Natural killer cell (primary cell): Measurements from ENCODE around the gene LRP6. TPM values are rescaled to one million over a fixed set of nuclear protein-coding genes. Genes with fewer than 3 reads are reported as not detected.

ENCODE experiments used
- ATAC-seq, 3 donors: fragments of 150-1000 bp in 2 of 3; fragments of 200-7000 bp in 1 of 3; cut with Tn5 transposase; 1 replicate in 1 of 3; 2 replicates in 2 of 3; pipeline ENCODE4 v1.10.0; 2021; ENCODE audit warnings: mild to moderate bottlenecking in 2 of 3, moderate library complexity in 2 of 3
- DNase-seq, 2 donors: peaks; one replicate each; pipeline versions ENCODE4 v3.0.0 to v3.0.0-alpha.2; 2013 to 2021; ENCODE audit warnings: mixed read lengths in 1 of 2
- H3K27ac ChIP-seq: one replicate; pipeline ENCODE4 v1.5.1; 2013; ENCODE audit warnings: mild to moderate bottlenecking, low read length
- H3K27me3 ChIP-seq: one replicate; pipeline ENCODE4 v1.6.1; 2013; ENCODE audit warnings: low read length; ENCODE audit not compliant: control insufficient read depth, insufficient read depth
- H3K36me3 ChIP-seq: one replicate; pipeline ENCODE4 v1.6.1; 2013; ENCODE audit warnings: low read length; ENCODE audit not compliant: control insufficient read depth, insufficient read depth
- H3K4me1 ChIP-seq: one replicate; pipeline ENCODE4 v1.6.1; 2013; ENCODE audit warnings: low read length; ENCODE audit not compliant: control insufficient read depth, insufficient read depth
- H3K4me3 ChIP-seq: one replicate; pipeline ENCODE4 v1.5.1; 2013; ENCODE audit warnings: low read length
- H3K9me3 ChIP-seq: one replicate; pipeline ENCODE4 v1.6.1; 2013; ENCODE audit warnings: low read length; ENCODE audit not compliant: control insufficient read depth, insufficient read depth
- H3K27ac Mint-ChIP-seq, 2 donors: one replicate each; pipeline ENCODE4 v1.8.0; 2022; ENCODE audit warnings: mild to moderate bottlenecking in 2 of 2, mixed read lengths in 2 of 2, moderate library complexity in 1 of 2
- H3K27me3 Mint-ChIP-seq, 2 donors: one replicate each; pipeline ENCODE4 v1.8.0; 2022; ENCODE audit warnings: low read depth in 2 of 2, mixed read lengths in 2 of 2
- H3K36me3 Mint-ChIP-seq: one replicate; pipeline ENCODE4 v1.8.0; 2022; ENCODE audit warnings: mixed read lengths
- H3K4me1 Mint-ChIP-seq, 2 donors: one replicate each; pipeline ENCODE4 v1.8.0; 2022; ENCODE audit warnings: mixed read lengths in 2 of 2
- H3K4me3 Mint-ChIP-seq: one replicate; pipeline ENCODE4 v1.8.0; 2022; ENCODE audit warnings: mild to moderate bottlenecking, moderate library complexity, mixed read lengths
- H3K9me3 Mint-ChIP-seq, 2 donors: one replicate each; pipeline ENCODE4 v1.8.0; 2022; ENCODE audit warnings: mixed read lengths in 2 of 2
- WGBS: methylation state at CpG from one replicate; pipeline ENCODE4 v1.1.7; 2013; ENCODE audit warnings: missing lambda C conversion rate; ENCODE audit not compliant: insufficient coverage; 5-methylcytosine and 5-hydroxymethylcytosine counted together
- intact Hi-C: fragments of 100-400 bp; cut with micrococcal nuclease; formaldehyde crosslinking; loops from one replicate; pipeline ENCODE4 v1.14.2; 2022
- total RNA-seq, 4 donors: library from RNA; stranded (reverse); fragments of 120-200 nt in 1 of 4; gene quantifications; one replicate each; pipeline versions ENCODE4 v1.2.3 to v1.2.4, GENCODE V29; 2013 to 2022
- TF ChIP-seq, protein P1 (sequence below): fragments of 200-600 bp; IDR thresholded peaks from one replicate; pipeline ENCODE4 v1.8.0; 2022; ENCODE audit warnings: antibody characterized with exemption

The LRP6 gene
- total RNA-seq, 3 donors from 2014 or later (not counting 1 experiment from before 2014, with no cell fraction given) = 0.05 to 0.33 TPM; not detected in 1

DNA sequence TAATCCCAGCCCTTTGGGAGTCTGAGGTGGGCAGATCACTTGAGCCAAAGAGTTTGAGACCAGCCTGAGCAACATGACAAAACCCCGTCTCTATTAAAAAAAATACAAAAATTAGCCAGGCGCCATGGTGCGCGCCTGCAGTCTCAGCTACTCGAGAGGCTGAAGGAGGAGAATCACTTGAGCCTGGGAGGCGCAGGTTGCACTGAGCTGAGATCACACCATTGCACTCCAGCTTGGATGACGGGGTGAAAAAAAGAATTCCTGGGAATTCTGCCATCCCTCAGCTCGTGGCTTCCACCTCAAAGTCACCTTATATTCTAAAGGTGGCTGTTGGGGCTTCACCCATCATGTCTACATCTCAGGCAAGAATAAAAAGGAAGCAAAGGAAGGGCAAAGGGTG is 183.2 kb downstream of the LRP6 start:
- Histone ChIP-seq H3K27me3 (no peaks in the 10 kb centered on the region), H3K9me3 (no peaks in the 10 kb centered on the region), H3K4me1 (no peaks in the 10 kb centered on the region), H3K27ac (no peak overlapping the region), H3K36me3 (no peaks in the 10 kb centered on the region), H3K4me3 (no peak overlapping the region)
- WGBS = 71% methylated on average over 8 of the region's 8 CpGs
- Mint-ChIP-seq H3K27ac (no peak overlapping the region), H3K4me3 (no peak overlapping the region), H3K9me3 (no peaks in the 10 kb centered on the region), H3K36me3 (no peaks in the 10 kb centered on the region), H3K27me3 (peaks cover 14 to 16% of the 10 kb centered on the region in 2 donors), H3K4me1 (no peaks in the 10 kb centered on the region)
- TF ChIP-seq, protein P1, sequence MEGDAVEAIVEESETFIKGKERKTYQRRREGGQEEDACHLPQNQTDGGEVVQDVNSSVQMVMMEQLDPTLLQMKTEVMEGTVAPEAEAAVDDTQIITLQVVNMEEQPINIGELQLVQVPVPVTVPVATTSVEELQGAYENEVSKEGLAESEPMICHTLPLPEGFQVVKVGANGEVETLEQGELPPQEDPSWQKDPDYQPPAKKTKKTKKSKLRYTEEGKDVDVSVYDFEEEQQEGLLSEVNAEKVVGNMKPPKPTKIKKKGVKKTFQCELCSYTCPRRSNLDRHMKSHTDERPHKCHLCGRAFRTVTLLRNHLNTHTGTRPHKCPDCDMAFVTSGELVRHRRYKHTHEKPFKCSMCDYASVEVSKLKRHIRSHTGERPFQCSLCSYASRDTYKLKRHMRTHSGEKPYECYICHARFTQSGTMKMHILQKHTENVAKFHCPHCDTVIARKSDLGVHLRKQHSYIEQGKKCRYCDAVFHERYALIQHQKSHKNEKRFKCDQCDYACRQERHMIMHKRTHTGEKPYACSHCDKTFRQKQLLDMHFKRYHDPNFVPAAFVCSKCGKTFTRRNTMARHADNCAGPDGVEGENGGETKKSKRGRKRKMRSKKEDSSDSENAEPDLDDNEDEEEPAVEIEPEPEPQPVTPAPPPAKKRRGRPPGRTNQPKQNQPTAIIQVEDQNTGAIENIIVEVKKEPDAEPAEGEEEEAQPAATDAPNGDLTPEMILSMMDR = no peak
- DNase-seq (no peak), ATAC-seq (no peak)
- intact Hi-C loops = loop anchor here (10.0 kb wide), 1 partner anchor 251 kb away; no protein-coding TSS in a partner anchor

- Mint-ChIP-seq H3K27me3 (peaks cover 6 to 15% of the 10 kb centered on the region in 2 donors), H3K36me3 (no peaks in the 10 kb centered on the region), H3K4me3 (no peak overlapping the region), H3K4me1 (no peaks in the 10 kb centered on the region), H3K27ac (no peak overlapping the region), H3K9me3 (no peaks in the 10 kb centered on the region)
- Histone ChIP-seq H3K4me3 (no peak overlapping the region), H3K36me3 (no peaks in the 10 kb centered on the region), H3K27ac (no peak overlapping the region), H3K27me3 (no peaks in the 10 kb centered on the region), H3K4me1 (no peaks in the 10 kb centered on the region), H3K9me3 (no peaks in the 10 kb centered on the region)
- intact Hi-C loops = loop anchor here (10.0 kb wide), 1 partner anchor 253 kb away; no protein-coding TSS in a partner anchor
- WGBS = 88% methylated on average over 3 of the region's 3 CpGs
- TF ChIP-seq, protein P1 = no peak
- peak in 1 of 2 donors; percentile 40 for DNase-seq
- ATAC-seq = peak in 1 of 3 donors; percentile 39
These were observed 184.9 kb downstream of the LRP6 start for GRCh38 chr12:12081836-12082497.

- H3K4me3 Mint-ChIP-seq = no peak overlapping the region
- Histone ChIP-seq H3K4me1 (no peaks in the 10 kb centered on the region), H3K4me3 (no peak overlapping the region), H3K27ac (no peak overlapping the region), H3K36me3 (no peaks in the 10 kb centered on the region), H3K27me3 (no peaks in the 10 kb centered on the region), H3K9me3 (no peaks in the 10 kb centered on the region)
- WGBS = 85% methylated on average over 5 of the region's 5 CpGs
- H3K27ac Mint-ChIP-seq = no peak overlapping the region
- intact Hi-C loops = no loop called here
- no peaks in the 10 kb centered on the region for H3K9me3 Mint-ChIP-seq
- ATAC-seq = no peak
- TF ChIP-seq, protein P1 = no peak
- DNase-seq = no peak
- no peaks in the 10 kb centered on the region for H3K36me3 Mint-ChIP-seq
- no peaks in the 10 kb centered on the region for H3K4me1 Mint-ChIP-seq
- H3K27me3 Mint-ChIP-seq = peaks cover 8 to 12% of the 10 kb centered on the region in 2 donors
These were observed 187.6 kb downstream of the LRP6 start for GRCh38 chr12:12079291-12079690.
